NCI-H2081 treated with DMSO at 0.1 percent for 48 hours (cell line): ENCODE results near the gene KRT4.

ENCODE experiments used
- DNase-seq: peaks from one replicate; lab custom pipeline; 2025; lab: John Stamatoyannopoulos, UW

KRT4 gene

DNA sequence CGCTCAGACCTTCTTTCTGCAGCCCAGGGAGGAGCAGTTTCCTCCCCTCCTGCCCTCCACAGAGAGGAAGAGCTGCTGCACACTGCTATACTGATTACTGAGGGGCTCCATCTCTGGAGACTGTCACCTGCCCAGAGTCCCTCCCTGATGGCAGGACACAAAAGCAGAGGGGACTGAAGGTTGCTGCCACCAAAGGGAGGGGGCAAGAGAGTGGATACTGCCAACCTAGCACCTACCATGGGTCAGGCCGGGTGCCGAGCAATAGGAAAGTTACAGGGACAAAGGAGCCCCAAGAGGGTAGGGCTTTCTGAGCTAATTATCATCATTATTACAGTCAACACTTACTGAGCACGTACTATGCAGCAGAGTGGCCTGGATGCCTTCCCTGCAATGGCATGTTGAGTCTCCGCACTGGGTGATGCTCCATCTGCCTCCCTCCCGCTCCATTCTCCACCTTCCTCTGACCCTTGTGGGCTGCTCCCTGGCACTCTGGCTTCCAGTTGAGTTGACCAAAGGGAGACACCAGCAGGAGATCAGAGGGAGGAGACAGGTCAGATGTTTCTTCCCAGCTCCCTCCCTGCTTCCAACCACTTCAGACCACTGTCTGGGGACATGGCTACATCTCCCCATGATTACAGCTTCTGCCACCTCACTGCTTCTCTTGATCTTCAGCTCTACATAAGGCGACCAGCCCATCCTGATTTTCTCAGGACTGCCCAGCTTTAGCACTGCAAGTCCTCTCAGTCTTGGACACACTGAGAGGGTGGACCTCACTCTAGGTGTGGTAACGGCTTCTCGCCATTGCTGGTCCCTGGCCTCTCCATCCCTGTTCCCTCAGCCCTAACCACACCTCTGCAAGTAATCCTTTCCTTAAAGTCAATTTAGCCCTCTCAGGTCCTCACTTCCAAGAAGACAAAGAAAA lies 22.8 kb upstream of the KRT4 start:
- no peak for DNase-seq

DNA sequence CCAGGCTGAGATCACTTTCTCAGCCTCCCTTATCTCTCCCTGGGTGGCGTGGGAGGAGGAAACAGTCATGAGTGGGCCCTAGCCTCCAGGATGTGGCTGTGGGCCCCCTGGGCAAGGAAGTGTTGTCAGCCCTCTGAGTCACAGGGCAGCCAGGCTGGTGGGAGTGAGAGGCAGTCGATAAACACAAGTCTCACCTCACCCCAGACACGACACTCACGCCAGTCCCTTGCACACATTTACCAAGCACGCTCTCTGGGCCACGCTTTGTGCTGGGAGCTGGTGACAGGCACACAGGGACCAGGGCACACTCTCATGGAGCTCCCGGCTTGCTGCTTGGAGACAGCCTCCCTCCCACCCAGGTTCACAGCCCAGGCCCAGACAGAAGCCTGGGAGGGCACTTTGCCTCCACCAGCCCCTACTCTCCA lies 22.1 kb upstream of the KRT4 start:
- DNase-seq: no peak

DNA sequence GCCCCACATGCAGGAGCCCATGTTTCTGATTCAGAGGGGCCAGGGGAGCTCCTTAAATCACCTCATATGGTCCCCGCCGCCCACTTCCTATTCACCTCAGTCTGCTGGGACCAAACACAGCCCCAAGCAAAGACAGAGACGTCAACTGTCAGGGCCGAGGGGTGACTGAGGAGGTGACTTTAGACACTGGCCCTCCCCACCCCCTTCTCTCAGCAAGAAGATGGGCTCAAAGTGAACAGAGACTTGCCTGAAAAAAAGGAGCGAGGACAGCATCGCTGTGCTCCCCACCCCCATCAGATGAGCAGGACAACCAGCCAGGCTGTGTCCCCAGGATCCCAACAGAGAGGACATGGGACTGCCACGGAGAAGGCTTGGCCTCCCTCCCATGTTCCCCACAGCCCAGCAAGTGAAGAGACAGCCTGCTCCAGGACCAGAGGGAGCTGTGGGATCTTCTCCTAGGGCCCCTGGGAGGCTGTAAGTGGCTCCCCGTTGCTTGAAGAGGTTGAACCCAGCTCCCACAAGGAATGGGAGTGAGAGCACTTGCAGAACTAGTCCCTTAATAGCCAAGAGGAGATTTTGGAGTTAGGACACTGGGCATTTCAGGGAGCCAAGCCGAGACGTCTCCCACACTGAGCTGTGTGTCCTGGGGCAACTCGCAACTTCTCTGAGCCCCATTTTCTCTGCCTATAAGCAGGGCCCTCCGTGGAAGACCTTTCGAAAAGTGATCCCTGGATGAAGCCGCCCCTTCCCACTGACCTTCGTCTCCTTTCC lies 21.5 kb upstream of the KRT4 start:
- no peak for DNase-seq

DNA sequence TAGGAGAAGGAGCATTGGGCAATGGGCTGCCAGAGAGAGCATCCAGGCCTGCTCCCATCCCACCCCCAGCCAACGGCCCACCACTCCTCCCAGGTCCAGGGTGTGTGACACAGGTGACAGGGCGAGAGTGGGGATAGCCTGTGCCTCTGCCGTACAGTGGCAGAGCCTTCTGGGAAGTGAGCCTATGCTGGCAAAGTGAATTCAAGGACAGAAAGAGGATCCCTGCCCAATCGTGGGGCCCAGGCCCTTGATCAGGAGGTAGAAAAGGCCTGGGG lies 20.7 kb upstream of the KRT4 start:
- no peak for DNase-seq

DNA sequence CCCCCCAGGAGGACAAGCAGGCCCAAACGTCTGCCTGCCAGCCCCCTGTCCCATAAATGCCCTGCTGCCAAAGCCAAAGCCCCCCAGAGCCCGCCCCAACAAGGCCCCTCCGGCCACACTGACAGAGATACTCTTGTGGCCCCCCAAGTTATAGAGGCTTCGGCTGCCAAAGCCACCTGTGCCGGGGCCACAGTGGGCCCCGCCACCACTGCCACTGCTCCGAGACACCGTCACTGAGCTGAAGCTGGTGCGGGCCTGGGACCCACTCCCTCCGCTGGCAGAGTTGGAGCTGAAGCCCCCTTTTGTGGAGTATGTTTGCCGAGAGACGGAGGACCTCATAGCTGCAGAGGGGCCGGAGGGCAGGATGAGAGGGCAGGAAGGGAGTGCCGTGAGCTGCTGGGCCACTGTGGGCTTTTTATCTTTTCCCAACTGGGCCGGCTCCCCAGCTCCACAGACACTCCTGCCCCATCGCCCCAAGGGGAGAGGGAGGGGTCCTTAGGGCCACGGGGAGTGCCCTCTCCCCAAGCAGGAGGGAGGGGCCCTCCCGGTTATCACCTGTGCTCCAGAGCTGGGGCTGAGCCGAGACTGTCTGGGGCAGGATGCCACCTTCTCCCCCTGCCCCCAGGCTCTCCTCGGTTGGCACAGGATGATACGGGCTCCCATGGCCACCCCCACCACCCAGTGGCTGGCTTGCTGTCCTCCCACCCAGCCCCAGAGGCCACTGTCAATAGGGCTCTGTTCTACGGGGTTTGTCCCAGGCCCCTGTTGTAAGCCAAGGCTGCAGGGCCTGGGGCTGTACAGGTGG lies 20.2 kb upstream of the KRT4 start, which contains the start of gene KRT79:
TSS of gene KRT79 (minus strand) at position 390 of the 805 bp plus-strand sequence. CDS start at position 339, 51 bp downstream.
- DNase-seq: no peak

DNA sequence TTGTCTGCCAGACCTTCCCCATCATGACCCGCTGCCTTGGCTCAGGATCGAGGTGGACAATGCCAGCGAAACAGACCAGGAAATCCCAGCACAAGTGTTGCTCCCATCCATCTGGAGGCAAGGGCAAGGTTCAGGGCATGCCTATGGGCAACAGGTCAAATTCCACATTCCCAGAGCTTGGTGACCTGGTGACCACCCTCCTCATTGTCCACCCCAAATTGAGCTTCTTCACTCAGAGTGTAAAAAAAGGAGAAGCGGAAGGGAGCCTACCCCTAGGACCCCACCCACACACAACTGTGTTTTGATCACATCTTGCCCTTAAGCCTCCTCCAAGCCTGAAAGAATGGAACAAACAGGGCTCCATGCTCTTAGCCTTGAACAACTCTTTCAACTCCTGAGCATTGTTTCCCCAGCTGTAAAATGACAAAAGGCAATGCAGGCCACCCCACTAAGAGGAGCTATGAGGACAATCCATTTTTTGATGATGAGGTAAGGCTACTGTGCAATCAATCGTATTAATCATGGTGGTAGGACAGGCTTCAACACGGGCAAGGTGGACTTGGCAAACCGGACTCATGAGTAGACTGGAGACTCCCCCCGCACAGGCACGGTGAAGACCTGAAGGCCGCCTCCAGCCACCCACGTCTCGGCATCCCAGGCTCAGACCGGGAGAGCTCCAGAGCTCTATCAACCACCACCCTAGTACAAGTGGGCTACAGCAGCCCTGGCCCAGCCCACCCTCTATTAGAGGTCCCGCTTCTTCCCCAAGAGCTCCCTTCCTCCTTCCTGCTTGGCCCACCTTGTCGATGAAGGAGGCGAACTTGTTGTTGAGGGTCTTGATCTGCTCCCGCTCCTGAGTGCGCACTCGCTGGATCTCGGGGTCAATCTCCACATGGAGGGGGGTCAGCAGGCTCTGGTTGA lies 19.3 kb upstream of the KRT4 start:
- DNase-seq: no peak

DNA sequence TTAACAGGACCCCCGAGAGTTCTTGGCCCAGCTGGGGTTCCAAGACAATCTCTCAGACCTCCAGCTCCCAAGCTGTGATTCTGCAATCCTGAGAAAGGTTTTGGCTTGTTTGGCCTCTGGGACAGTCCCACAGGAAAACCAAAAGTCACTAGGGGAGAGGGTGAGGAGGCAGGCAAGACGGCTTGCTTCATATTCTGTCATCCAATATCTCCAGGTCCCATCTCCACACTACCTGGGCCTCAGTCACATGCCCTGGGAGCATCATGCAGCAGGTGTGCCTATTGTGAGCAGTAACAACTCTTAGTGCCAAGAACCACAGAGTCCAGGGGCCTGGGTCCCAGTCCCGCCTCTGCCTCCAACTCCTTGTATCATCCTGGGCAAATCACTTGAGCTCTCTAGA lies 18.5 kb upstream of the KRT4 start:
- no peak for DNase-seq

DNA sequence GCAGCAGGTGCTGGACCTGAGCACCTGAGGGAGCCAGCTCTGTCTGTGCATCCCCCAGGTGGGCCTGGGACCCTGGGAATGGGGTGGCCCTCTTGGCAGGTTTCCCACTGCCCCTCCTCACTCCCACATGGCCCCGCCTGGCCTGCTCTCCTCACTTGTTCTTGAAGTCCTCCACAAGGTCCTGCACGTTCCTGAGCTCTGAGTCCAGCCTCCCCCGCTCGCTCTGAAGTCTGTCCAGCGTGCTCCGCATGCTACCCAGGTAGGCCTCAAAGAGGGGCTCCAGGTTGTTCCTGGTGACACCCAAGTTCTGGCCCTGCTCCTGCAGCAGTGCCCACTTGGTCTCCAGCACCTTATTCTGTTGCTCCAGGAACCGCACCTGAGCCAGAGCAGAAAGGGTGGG lies 17.3 kb upstream of the KRT4 start:
- no peak for DNase-seq

DNA sequence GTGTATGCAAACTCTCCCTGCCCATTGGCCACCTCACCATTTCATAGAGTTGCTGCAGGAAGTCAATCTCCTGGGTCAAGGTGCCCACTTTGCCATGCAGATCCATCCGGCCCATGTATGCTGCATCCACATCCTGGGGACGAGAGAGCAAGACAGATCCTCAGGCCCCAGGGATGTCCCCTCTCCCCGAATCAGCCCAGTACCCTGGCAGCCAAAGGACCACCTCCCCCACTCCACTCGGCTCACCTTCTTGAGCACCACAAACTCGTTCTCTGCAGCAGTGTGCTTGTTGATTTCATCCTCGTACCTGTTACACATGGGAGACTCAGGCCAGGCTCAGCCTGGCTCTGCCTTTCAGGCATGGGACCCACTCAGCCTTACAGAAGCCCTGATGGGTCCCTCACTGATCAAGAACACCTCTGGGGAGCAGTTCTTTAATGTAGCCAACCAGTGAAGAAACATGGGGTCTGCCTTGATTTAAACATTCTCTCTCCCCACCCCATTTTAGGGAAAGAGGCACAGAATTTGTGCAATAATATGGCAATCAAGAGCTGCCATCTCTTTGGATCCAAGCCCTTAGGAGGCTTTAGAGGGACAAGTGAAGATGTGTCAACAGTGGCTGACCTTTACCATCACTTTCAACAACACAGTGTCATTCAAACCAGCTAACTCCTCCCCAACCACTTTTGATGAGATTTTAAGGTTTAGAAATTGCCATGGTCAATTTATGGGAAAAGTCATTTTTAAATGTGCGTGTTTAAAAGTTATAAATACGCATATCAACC lies 16.3 kb upstream of the KRT4 start:
- DNase-seq: no peak

DNA sequence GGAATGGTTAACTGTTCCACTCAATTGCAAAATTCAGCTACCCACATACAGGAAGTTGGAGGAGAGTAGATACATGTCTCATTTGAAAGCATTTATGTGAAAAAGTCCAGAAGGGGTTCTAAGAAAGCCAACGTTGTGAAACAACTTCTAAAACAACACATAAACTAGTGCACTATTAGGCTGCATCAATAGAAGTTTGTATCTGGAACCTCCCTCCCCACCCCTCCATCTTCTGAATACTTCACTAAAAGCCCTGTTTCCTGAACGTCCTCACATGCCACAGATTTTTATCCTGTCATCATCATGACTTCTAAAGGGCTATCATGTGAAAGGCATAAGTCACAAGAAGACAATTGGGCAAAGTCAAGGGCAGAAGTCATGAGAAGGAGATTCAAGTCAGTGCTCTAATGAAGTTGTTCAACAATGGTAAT lies 14.7 kb upstream of the KRT4 start:
- DNase-seq: no peak

DNA sequence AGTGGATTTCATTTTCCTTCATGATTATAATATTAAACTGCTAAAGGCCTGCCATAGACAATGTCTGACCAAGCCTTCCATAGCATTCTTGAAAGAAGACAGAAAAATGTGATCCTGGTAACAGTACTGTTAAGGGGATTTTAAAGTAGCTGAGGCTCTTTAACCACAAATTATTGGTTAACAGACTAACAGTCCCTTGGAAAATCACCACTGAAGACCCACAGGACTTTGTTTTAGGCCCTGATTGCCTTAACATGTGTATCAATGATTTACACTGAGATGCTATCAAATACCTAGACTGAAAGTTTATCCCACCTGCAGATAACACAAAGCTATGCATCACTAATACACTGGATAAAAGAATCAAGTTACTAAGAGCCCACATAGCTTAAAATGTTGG lies 14.2 kb upstream of the KRT4 start:
- no peak for DNase-seq

DNA sequence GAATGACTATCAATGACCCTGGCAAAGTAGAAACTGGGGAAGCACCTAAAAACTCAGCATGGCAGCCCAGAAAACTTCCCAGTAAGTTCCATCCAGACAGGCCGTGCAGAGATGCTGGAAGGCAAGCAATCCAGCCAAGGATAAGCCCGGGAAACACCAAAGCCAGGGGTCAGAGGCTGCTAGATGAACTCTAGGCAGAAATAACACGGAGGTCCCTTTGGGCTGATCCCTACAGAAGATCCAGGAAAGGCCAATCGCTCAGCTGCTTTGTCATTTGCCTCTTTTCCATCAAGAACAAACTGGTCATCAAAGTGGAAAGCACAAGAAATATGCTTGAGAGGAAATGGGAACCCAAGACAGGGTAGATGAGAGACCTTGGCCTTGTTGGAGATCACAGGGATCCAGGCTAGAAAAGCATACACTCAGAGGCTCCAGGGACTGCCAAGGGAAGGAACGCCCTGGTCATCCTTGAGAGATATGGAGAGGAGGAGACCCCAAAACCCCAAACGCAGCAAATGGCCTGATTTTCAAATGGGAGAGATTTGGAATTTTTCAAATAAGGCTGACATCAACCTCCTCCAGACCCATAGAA lies 13.7 kb upstream of the KRT4 start:
- no peak for DNase-seq

DNA sequence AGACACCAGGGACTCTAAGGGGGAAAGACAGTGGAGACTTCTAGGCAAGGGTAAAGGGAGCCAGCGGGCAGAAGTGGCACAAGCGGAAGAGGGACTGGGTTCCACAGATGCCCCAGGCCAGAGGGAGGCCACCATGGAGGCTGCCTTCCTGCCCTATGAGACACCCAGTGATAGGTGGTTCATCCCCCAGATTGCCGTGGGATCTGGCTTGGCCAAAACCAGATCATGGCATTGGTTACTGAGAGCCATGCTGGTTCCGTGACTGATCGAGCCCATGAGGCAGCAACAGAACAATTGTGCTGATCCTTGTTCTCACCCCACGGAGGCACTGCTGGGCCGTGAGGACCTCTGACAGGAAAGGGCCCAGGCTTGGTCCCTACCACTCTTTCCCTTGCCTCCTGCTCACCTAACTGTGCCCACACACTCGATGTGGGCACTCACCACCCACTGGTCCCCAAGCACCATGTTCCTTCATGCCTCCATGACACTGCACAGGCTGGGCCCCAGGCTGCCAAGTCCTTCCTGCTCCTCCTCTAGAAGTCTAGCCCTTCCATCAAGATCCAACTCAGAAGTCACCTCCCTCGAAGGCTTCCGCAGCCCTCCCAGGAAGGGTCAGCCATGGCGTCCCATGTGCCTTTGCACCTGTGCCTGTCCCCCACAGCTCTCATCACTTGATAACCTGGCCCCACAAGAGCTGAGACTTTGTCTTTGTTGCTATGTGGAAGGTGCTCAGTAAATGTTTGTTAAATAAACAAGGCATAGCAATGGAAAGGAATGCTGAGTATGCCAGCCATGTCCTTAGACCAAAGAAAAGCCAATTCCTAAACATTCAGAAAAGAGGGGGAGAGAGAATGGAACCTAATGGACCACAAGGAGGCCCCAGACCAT lies 12.9 kb upstream of the KRT4 start:
- no peak for DNase-seq

DNA sequence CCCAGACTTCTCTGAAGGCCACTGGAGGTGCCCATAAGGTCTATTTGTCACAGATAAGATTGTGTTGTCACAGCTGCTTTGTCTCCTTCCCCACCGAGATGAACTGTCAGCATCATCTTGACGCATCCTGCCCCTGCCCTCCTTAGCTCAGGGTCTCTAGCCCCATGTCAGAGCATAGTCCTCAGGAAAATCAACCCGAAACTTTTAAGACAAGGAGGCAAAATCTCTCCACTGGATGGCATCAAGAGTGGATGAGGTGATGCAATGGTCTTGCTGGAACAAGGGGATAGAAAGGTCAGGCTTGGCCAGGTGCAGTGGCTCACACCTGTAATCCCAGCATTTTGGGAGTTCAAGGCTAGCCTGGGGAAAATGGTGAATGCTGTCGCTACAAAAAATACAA lies 12.0 kb upstream of the KRT4 start:
- no peak for DNase-seq

DNA sequence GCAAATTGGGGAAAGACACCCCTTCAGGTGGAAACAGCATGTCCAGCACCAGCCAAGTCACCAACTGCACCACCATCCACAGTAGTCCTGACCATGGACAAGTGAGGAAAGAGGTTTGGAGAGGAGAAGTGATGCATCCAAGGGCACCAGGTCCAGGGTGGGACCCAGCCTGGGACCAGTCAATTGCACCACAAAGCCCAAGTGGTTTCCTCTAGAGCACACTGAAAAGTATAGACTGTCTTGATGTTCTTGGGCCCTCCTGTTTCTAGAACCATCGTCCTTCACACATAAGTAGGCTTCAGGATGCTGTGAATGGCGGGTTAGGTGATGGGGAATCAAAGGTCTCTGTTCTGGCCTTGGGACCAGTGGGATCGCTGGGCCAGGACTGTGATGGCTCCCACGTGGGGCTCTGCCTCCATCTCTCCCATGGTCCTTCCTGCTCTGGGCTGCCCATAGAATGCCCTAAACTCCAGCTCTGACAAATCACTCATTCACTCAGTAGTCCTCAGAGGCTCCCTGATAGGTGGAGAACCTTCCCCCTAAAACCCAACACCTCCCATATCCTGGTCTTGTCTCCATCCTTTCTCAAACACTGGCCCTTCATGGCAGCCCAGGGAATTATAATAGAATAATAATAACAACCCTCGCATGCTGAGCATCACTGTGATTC lies 11.0 kb upstream of the KRT4 start:
- DNase-seq: no peak

DNA sequence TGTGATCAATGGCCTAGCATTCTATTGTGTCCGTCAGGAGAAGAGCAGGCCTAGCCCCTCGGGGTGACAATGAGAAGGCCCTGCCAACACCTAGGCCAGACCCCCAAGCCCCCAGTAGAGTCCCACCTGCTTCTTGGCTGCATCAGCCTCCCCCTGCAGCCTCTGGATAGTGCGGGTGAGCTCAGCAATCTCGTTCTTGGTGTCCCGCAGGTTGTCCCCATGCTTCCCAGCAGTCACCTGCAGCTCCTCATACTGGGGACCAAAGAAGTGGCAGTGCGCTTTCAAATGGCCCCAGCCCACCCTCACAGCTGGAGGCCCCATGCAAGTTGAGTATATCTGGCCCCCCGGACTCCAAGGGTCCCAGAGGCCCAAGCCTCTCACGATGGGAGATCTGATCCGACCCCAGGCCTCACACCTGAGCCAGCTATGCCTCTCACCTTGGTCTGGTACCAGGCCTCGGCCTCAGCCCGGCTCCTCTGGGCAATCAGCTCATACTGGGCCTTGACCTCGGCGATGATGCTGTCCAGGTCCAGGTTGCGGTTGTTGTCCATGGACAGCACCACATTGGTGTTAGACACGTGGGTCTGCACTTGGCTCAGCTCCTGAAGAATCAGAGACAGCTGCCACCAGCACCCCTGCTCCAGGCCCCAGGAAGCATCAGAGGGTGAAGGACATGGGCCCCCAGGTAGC lies 10.0 kb upstream of the KRT4 start:
- no peak for DNase-seq

DNA sequence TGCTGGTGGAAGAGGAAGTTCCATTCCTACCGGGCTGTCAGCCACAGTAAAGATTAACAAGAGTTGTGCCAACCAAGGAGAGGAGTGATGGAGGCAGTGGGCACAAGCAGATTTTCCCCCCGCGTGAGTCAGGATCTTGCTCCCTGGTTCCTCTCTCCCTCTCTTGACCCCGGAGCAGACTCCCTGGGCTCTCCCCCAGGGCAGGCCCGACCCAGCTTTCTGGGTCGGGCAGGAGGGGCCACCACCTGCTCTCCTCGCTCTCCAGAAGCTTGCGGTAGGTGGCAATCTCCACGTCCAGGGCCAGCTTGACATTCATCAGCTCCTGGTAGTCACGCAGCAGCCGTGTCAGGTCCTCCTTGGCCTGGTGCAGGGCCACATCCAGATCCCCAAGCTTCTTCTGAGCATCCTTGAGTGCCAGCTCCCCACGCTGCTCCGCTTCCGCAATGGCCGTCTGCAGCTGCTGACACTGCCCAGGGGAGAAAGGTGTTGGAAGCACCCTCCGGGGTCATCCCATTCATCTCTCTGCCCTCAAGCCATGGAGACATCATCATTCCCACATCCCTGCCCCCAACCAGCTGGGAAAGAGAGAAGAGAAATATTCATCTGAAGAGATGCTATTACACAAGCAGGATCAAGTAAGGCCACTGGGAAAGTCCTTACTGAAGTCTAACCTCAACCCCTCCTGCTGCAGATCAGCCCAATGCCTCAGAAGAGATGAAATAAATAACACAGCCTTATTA lies 9.0 kb upstream of the KRT4 start:
- DNase-seq: no peak
